Eye (tissue), 1 donor: ENCODE data around the gene PDE6H.

Experiments used
- DNase-seq: peaks from one replicate; pipeline ENCODE4 v3.0.0-alpha.2; 2015

PDE6H gene

GRCh38 chr12:14972816-14973215 lies at the start of gene PDE6H:
PDE6H (plus strand) TSS chr12:14973042; CDS start chr12:14978013, 4,971 bp downstream.
- DNase-seq, result no peak

GRCh38 chr12:14923944-14924343 lies 48.9 kb upstream of the PDE6H start:
- DNase-seq, result no peak

- no peak for DNase-seq
Observed at GRCh38 chr12:14924541-14924940, 48.3 kb upstream of the PDE6H start.

- no peak for DNase-seq
Observed at GRCh38 chr12:14927267-14927666, 45.6 kb upstream of the PDE6H start.

GRCh38 chr12:14928931-14929330 lies 43.9 kb upstream of the PDE6H start:
- DNase-seq, result peak; percentile 74

- DNase-seq, result no peak
Observed at GRCh38 chr12:14930299-14930698, 42.5 kb upstream of the PDE6H start.

- DNase-seq, result no peak
Observed at GRCh38 chr12:14931359-14931758, 41.5 kb upstream of the PDE6H start.

GRCh38 chr12:14931791-14932560 lies 40.9 kb upstream of the PDE6H start:
- no peak for DNase-seq

GRCh38 chr12:14934511-14934910 lies 38.3 kb upstream of the PDE6H start:
- no peak for DNase-seq

- DNase-seq, result no peak
Observed at GRCh38 chr12:14935031-14935430, 37.8 kb upstream of the PDE6H start.

- DNase-seq, result no peak
Observed at GRCh38 chr12:14936224-14936861, 36.5 kb upstream of the PDE6H start.

- no peak for DNase-seq
Observed at GRCh38 chr12:14937014-14937413, 35.8 kb upstream of the PDE6H start.

- DNase-seq, result no peak
Observed at GRCh38 chr12:14937689-14938088, 35.2 kb upstream of the PDE6H start.

- DNase-seq, result no peak
Observed at GRCh38 chr12:14938301-14938700, 34.5 kb upstream of the PDE6H start, which contains the start of gene ERP27. ERP27 (minus strand) TSS chr12:14938537; CDS start chr12:14938508, 29 bp downstream.

- no peak for DNase-seq
Observed at GRCh38 chr12:14941369-14941768, 31.5 kb upstream of the PDE6H start.

GRCh38 chr12:14942196-14942931 lies 30.5 kb upstream of the PDE6H start:
- DNase-seq, result no peak

- DNase-seq, result no peak
Observed at GRCh38 chr12:14946162-14946561, 26.7 kb upstream of the PDE6H start.

- no peak for DNase-seq
Observed at GRCh38 chr12:14946861-14947260, 26.0 kb upstream of the PDE6H start.

GRCh38 chr12:14948672-14949071 lies 24.2 kb upstream of the PDE6H start:
- DNase-seq, result peak; percentile 63

- DNase-seq, result no peak
Observed at GRCh38 chr12:14949631-14950030, 23.2 kb upstream of the PDE6H start.

GRCh38 chr12:14950421-14950820 lies 22.4 kb upstream of the PDE6H start:
- peak; percentile 44 for DNase-seq

- DNase-seq, result peak; percentile 50
Observed at GRCh38 chr12:14950982-14951746, 21.7 kb upstream of the PDE6H start.

- no peak for DNase-seq
Observed at GRCh38 chr12:14951851-14952250, 21.0 kb upstream of the PDE6H start.
